ENCODE results near the gene ACSM4. TPM values are rescaled to one million over a fixed set of nuclear protein-coding genes. Genes with fewer than 3 reads are reported as not detected.

ACSM4 gene
- total RNA-seq, 4 donors from 2014 or later: not detected

DNA sequence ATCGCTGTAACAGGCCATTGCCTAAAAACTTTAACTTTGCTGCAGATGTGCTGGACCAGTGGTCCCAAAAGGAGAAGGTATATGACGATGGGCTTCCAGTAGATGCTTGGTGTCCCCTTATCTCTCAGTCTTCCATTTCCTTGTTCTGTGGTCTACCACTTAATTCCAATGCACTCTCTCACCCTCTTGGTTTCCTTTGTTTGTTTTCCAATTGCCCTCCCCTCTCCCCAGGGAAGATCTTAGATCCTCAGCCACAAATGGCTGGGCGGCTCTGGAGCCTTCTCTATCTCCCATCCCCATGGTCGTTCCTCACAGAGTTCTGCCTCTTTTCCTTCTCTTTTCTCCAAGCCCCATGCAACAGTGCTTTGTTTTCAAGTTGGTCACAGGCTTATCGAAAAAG lies 584 bp downstream of the ACSM4 start:
- WGBS, 2 donors (ENCODE audit: low coverage in 1 of 2): 50 to 67% methylated on average over 5 of the region's 5 CpGs

GRCh38 chr12:7310070-7310469 lies 6.2 kb downstream of the ACSM4 start:
- no peak for TF ChIP-seq POLR2A (IDR thresholded peaks at IDR 0.05)
- TF ChIP-seq CTCF (IDR thresholded peaks at IDR 0.05): no peak
- TF ChIP-seq EP300 (IDR thresholded peaks at IDR 0.05): no peak
- no peak for TF ChIP-seq POLR2AphosphoS5 (IDR thresholded peaks at IDR 0.05)
- Histone ChIP-seq H3K4me1 (no peaks in the 10 kb centered on the region), H3K9me3 (no peaks in the 10 kb centered on the region), H3K36me3 (no peaks in the 10 kb centered on the region), H3K27ac (no peak overlapping the region), H3K4me3 (no peak overlapping the region), H3K27me3 (no peaks in the 10 kb centered on the region)
- 90% methylated on average over 3 of the region's 4 CpGs; no CpG with 5 or more reads in 1 of the 2 donors for WGBS, 2 donors (ENCODE audit: low coverage in 1 of 2)
- no peak for ATAC-seq

More for the DNA sequence above, 584 bp downstream of the ACSM4 start:
- ATAC-seq: no peak
- Histone ChIP-seq H3K4me3 (no peak overlapping the region), H3K27ac (no peak overlapping the region), H3K9me3 (no peaks in the 10 kb centered on the region), H3K36me3 (no peaks in the 10 kb centered on the region), H3K27me3 (no peaks in the 10 kb centered on the region), H3K4me1 (no peaks in the 10 kb centered on the region)
- TF ChIP-seq POLR2A (IDR thresholded peaks at IDR 0.05) (no peak), POLR2AphosphoS5 (IDR thresholded peaks at IDR 0.05) (no peak), EP300 (IDR thresholded peaks at IDR 0.05) (no peak), CTCF (IDR thresholded peaks at IDR 0.05) (no peak)

GRCh38 chr12:7319930-7320329 lies 16.1 kb downstream of the ACSM4 start:
- 51 to 68% methylated on average over 2 of the region's 2 CpGs for WGBS, 2 donors (ENCODE audit: low coverage in 1 of 2)
- ATAC-seq: no peak

DNA sequence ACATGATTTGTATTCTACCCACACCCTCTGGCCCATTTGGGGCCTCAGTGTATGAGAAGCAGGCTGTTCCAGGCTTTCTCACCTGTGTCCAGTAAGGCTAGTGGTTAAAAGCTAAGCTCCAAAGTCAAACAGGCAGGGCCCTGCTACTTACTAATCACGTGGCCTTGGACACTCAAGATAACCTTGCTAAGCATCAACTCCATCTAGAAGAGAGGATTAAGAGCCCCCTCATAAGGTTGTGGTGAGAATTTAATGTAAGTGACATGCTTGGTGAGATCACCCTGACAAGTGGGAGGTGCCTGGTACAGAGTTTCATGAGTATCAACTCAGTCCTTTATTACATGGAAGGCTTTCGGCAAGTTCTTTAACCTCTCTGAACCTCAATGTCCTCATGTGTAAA lies 17.8 kb downstream of the ACSM4 start:
- no peaks in the 10 kb centered on the region for H3K36me3 ChIP-seq
- TF ChIP-seq POLR2AphosphoS5 (IDR thresholded peaks at IDR 0.05) (no peak), EP300 (IDR thresholded peaks at IDR 0.05) (no peak), CTCF (IDR thresholded peaks at IDR 0.05) (no peak), POLR2A (IDR thresholded peaks at IDR 0.05) (no peak)
- no peaks in the 10 kb centered on the region for H3K27me3 ChIP-seq
- no peak overlapping the region for H3K27ac ChIP-seq
- H3K4me3 ChIP-seq: no peak overlapping the region
- H3K4me1 ChIP-seq: no peaks in the 10 kb centered on the region
- no peaks in the 10 kb centered on the region for H3K9me3 ChIP-seq
- 58 to 80% methylated on average over 2 of the region's 2 CpGs for WGBS, 2 donors (ENCODE audit: low coverage in 1 of 2)
- no peak for ATAC-seq

More at GRCh38 chr12:7319930-7320329, 16.1 kb downstream of the ACSM4 start:
- H3K4me3 ChIP-seq: no peak overlapping the region
- no peaks in the 10 kb centered on the region for H3K27me3 ChIP-seq
- TF ChIP-seq EP300 (IDR thresholded peaks at IDR 0.05): no peak
- no peak for TF ChIP-seq CTCF (IDR thresholded peaks at IDR 0.05)
- no peak for TF ChIP-seq POLR2A (IDR thresholded peaks at IDR 0.05)
- TF ChIP-seq POLR2AphosphoS5 (IDR thresholded peaks at IDR 0.05): no peak
- no peaks in the 10 kb centered on the region for H3K4me1 ChIP-seq
- H3K27ac ChIP-seq: no peak overlapping the region
- no peaks in the 10 kb centered on the region for H3K9me3 ChIP-seq
- H3K36me3 ChIP-seq: no peaks in the 10 kb centered on the region

DNA sequence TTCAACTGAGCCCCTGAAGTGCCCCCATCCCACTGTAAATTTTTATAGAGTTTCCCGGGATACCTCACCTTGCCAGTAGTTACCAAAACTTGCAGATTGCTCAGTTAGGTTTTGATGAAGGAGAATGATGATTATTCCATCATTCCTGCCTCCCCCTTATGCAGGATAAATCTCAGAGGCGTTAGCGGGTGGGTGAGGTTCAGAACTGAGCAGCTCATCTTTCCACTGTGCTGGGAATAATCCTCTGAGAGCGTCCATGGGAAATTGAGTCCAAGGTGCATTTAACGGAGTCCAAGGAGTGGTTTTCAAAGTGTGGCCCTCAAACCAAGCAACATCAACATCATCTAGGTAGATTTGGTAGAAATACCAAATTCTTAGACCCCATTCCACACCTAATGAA lies 18.7 kb downstream of the ACSM4 start:
- Histone ChIP-seq H3K27me3 (no peaks in the 10 kb centered on the region), H3K4me1 (no peaks in the 10 kb centered on the region), H3K36me3 (no peaks in the 10 kb centered on the region), H3K27ac (no peak overlapping the region), H3K4me3 (no peak overlapping the region), H3K9me3 (no peaks in the 10 kb centered on the region)
- 83 to 93% methylated on average over 3 of the region's 5 CpGs for WGBS, 2 donors (ENCODE audit: low coverage in 1 of 2)
- TF ChIP-seq POLR2AphosphoS5 (IDR thresholded peaks at IDR 0.05) (no peak), POLR2A (IDR thresholded peaks at IDR 0.05) (no peak), EP300 (IDR thresholded peaks at IDR 0.05) (no peak), CTCF (IDR thresholded peaks at IDR 0.05) (no peak)
- no peak for ATAC-seq

Measured in gastroesophageal sphincter (tissue), 4 donors.